Epithelial cell of proximal tubule (primary cell): Measurements from ENCODE around the gene LAMA4. TPM values are rescaled to one million over a fixed set of nuclear protein-coding genes. Genes with fewer than 3 reads are reported as not detected.

ENCODE experiments used
- DNase-seq: peaks from one replicate; pipeline ENCODE4 v3.0.0-alpha.2; 2011; ENCODE audit warnings: low read depth
- H3K4me3 ChIP-seq: 2 replicates; pipeline ENCODE4 v1.5.1; 2011; ENCODE audit warnings: low read depth, mild to moderate bottlenecking, low read length
- CTCF ChIP-seq: conservative IDR thresholded peaks from 2 replicates; pipeline ENCODE4 v1.5.1; 2012; ENCODE audit warnings: low read depth, mild to moderate bottlenecking, low read length
- total RNA-seq: library from RNA; depleted of rRNA; stranded (reverse); fragments of >200 nt; gene quantifications from 2 replicates; pipeline ENCODE4 v1.2.3, GENCODE V29; 2015

LAMA4 gene
- total RNA-seq, 1 donor from 2014 or later = 8.0 TPM

GRCh38 chr6:112199001-112199403, 55.4 kb downstream of the LAMA4 start:
- DNase-seq = no peak
- H3K4me3 ChIP-seq = no peak overlapping the region
- no peak for TF ChIP-seq CTCF

DNA sequence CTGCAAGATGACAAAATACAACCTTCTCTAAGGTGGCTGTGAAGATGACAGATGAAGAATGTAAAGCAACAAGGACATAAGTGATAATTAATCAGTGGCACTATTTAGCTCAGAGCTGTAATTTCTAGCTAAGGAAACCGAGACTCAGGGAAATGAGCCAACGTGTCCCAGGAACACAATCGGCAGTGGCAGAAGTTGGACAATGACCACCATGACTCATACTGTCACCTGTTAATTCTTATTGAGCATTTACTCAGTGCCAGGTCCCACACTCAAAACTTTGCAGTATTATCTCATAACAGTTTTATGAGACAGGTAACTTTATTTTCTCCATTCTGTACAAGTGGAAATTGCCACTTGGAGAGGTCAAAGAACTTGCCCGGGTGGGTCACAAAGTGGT, 55.8 kb downstream of the LAMA4 start:
- H3K4me3 ChIP-seq = no peak overlapping the region
- no peak for DNase-seq
- TF ChIP-seq CTCF = no peak

GRCh38 chr6:112197636-112198035, 56.7 kb downstream of the LAMA4 start:
- no peak for TF ChIP-seq CTCF

DNA sequence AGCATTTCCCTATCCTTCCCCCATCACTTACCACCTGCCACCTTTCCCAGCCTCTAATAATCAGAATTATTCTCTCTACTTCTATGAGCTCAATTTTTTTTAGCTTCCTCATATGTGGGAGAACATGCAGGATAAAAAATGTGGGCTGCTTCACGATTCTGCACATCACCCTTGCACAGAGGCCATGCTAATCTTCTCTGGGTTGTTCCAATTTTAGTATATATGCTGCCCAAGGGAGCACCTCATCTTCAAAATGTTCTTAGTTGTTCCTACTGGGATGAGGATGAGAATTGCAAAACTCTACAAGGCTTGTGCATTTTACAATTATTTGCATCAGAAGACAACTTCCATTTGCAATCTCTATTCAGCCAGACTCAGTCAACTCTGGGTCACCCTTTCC, 58.1 kb downstream of the LAMA4 start:
- no peak for TF ChIP-seq CTCF
- no peak overlapping the region for H3K4me3 ChIP-seq
- DNase-seq = no peak

More at GRCh38 chr6:112197636-112198035, 56.7 kb downstream of the LAMA4 start:
- no peak overlapping the region for H3K4me3 ChIP-seq
- DNase-seq = no peak

DNA sequence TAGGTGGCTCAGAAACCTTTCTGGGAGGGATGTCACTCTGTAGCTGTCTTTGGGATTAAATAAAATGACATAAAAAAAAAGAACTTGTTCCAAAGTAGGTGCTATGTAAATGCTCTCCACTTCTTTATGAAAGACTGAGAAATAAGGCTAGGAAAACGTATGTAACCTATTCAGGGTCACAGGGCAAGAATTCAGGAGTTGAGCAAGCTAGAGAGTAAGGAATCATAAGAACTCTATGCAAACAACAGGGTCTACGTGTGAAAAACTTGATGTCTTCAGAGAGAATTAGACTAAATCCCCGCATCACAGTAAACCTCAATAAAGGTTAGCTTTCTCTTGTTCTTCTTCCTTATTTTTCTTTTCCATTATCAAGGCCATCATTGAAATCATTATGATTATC, 59.2 kb downstream of the LAMA4 start:
- peak overlapping the region; percentile 42 for H3K4me3 ChIP-seq
- no peak for TF ChIP-seq CTCF
- no peak for DNase-seq

DNA sequence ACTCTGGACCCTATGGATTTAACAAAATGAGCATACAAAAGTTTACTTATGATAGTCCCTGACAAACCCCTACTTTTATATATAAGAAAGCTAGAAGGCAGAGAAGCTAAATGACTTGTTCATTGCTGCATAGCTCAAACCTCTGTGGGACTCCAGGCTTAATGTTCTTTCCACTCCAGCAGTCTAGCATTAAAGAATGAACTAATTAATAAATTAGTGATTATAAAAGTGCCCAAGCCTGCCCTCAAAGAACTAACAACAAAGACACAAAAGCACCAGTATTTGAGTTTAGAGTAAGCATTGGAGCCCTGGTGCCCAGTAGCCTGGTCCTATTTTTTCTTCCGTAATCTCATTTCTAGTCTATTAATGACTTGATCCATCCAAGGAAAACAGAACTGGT, 59.9 kb downstream of the LAMA4 start:
- no peak for DNase-seq
- no peak for TF ChIP-seq CTCF
- H3K4me3 ChIP-seq = peak overlapping the region; percentile 42

GRCh38 chr6:112193535-112194051, 60.8 kb downstream of the LAMA4 start:
- TF ChIP-seq CTCF = no peak
- DNase-seq = no peak
- no peak overlapping the region for H3K4me3 ChIP-seq
